Activated CD8-positive, alpha-beta T cell treated with anti-CD3 and anti-CD28 coated beads for 36 hours (primary cell): ENCODE results near the gene CACNA2D4. TPM values are rescaled to one million over a fixed set of nuclear protein-coding genes. Genes with fewer than 3 reads are reported as not detected.

Experiments used
- ATAC-seq: fragments of 200-7000 bp; cut with Tn5 transposase; one replicate; pipeline ENCODE4 v1.10.0; 2021; ENCODE audit warnings: mild to moderate bottlenecking, moderate library complexity
- CTCF ChIA-PET: fragments of 350-600 bp; sonication (Branson Sonifier 250); formaldehyde crosslinking; loops from one replicate; lab custom pipeline; 2021; ENCODE audit warnings: antibody characterized with exemption; lab: Charles Lee
- POLR2A ChIA-PET: fragments of 350-600 bp; sonication (Branson Sonifier 250); formaldehyde crosslinking; loops from one replicate; lab custom pipeline; 2021; ENCODE audit warnings: antibody characterized with exemption; lab: Charles Lee
- DNase-seq: peaks from one replicate; pipeline ENCODE4 v3.0.0-alpha.2; 2020
- H3K27ac Mint-ChIP-seq: one replicate; pipeline ENCODE4 v1.8.0; 2021; ENCODE audit warnings: mild to moderate bottlenecking, mixed read lengths
- H3K27me3 Mint-ChIP-seq: one replicate; pipeline ENCODE4 v1.8.0; 2021; ENCODE audit warnings: mixed read lengths
- H3K36me3 Mint-ChIP-seq: one replicate; pipeline ENCODE4 v1.8.0; 2021; ENCODE audit warnings: low read depth, mixed read lengths
- H3K4me1 Mint-ChIP-seq: one replicate; pipeline ENCODE4 v1.8.0; 2021; ENCODE audit warnings: low read depth, mixed read lengths
- H3K4me3 Mint-ChIP-seq: one replicate; pipeline ENCODE4 v1.8.0; 2021; ENCODE audit warnings: mild to moderate bottlenecking, moderate library complexity, mixed read lengths
- H3K9me3 Mint-ChIP-seq: one replicate; pipeline ENCODE4 v1.8.0; 2021; ENCODE audit warnings: mixed read lengths
- intact Hi-C: fragments of 100-400 bp; cut with micrococcal nuclease; formaldehyde crosslinking; loops from one replicate; pipeline ENCODE4 v1.10.0; 2022
- total RNA-seq, 2 experiments: library from RNA; stranded (reverse); gene quantifications; one replicate each; pipeline ENCODE4 v1.2.3, GENCODE V29; 2021
- TF ChIP-seq, protein P1 (sequence below): fragments of 200-600 bp; IDR thresholded peaks from one replicate; pipeline ENCODE4 v1.8.0; 2022; ENCODE audit warnings: antibody characterized with exemption, mild to moderate bottlenecking

CACNA2D4 gene
- total RNA-seq, 2 experiments from 2014 or later, result 4.2 to 4.3 TPM

DNA sequence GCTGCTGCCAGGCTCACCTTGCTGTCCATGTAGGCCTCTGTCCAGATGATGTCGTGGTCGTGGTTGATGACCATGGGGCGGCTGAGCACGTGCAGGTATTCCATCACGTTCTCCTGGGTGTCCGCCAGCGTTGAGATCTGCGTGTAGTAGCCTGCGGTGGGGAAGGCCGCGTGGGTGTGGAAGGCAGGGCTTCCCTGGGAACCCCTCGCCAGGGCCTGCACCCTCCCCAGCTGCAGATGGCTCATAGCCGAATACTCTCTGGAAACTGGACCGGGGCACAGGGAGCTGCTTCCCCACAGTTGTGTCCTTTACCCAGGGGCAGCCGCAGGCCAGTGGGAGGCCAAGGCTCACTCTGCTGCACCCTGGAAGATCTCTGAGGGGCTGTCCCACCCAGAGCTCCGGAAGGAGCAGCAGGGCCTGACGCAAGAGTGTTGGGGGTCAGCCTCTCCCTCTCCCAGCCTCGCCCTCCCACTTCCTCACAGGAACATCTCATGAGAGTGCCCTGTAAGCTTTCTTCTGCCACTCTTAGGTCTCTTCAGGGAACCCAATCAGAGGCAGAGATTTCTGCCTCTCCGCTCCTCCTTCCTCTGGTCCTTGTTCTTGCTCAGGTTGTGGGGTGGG is 35.5 kb downstream of the CACNA2D4 start:
- H3K27ac Mint-ChIP-seq, result no peak overlapping the region
- no peaks in the 10 kb centered on the region for H3K36me3 Mint-ChIP-seq
- intact Hi-C loops, result no loop called here
- ChIA-PET POLR2A (interaction anchor here (0.6 to 0.7 kb wide), 2 partner anchors 221 to 260 kb away, joined by 3 to 4 read pairs; no protein-coding TSS in a partner anchor), CTCF (no interaction called here)
- no peak for ATAC-seq
- TF ChIP-seq, protein P1, sequence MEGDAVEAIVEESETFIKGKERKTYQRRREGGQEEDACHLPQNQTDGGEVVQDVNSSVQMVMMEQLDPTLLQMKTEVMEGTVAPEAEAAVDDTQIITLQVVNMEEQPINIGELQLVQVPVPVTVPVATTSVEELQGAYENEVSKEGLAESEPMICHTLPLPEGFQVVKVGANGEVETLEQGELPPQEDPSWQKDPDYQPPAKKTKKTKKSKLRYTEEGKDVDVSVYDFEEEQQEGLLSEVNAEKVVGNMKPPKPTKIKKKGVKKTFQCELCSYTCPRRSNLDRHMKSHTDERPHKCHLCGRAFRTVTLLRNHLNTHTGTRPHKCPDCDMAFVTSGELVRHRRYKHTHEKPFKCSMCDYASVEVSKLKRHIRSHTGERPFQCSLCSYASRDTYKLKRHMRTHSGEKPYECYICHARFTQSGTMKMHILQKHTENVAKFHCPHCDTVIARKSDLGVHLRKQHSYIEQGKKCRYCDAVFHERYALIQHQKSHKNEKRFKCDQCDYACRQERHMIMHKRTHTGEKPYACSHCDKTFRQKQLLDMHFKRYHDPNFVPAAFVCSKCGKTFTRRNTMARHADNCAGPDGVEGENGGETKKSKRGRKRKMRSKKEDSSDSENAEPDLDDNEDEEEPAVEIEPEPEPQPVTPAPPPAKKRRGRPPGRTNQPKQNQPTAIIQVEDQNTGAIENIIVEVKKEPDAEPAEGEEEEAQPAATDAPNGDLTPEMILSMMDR, result no peak
- H3K9me3 Mint-ChIP-seq, result no peaks in the 10 kb centered on the region
- no peak for DNase-seq
- no peaks in the 10 kb centered on the region for H3K4me1 Mint-ChIP-seq
- H3K4me3 Mint-ChIP-seq, result no peak overlapping the region
- no peaks in the 10 kb centered on the region for H3K27me3 Mint-ChIP-seq

DNA sequence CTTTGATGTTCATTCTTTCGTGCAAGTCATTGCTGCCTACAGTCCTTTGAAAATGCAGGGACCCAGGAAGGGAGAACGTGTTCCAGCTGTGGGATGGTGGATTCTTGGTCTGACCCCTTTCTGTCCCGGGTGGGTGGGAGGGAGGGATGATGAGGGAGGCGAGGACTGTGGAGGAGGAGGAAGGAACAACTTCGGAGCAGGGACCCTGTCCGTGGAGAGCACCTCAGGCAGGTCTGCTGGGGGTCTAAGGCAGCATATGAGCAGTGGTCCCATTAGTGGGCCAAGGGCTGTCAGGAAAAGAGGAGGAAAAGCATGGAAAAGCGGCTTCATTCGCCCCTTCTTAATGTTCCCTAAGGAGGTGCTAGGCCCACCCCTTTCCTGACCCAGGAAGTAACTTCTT is 36.0 kb downstream of the CACNA2D4 start:
- DNase-seq, result no peak
- ATAC-seq, result no peak
- intact Hi-C loops, result no loop called here
- no peak overlapping the region for H3K4me3 Mint-ChIP-seq
- H3K4me1 Mint-ChIP-seq, result no peaks in the 10 kb centered on the region
- H3K9me3 Mint-ChIP-seq, result no peaks in the 10 kb centered on the region
- TF ChIP-seq, protein P1, result no peak
- POLR2A ChIA-PET, result interaction anchor here (0.7 kb wide), 1 partner anchor 261 kb away, joined by 4 read pairs; no protein-coding TSS in a partner anchor
- H3K27me3 Mint-ChIP-seq, result no peaks in the 10 kb centered on the region
- H3K36me3 Mint-ChIP-seq, result no peaks in the 10 kb centered on the region
- CTCF ChIA-PET, result no interaction called here
- H3K27ac Mint-ChIP-seq, result no peak overlapping the region

DNA sequence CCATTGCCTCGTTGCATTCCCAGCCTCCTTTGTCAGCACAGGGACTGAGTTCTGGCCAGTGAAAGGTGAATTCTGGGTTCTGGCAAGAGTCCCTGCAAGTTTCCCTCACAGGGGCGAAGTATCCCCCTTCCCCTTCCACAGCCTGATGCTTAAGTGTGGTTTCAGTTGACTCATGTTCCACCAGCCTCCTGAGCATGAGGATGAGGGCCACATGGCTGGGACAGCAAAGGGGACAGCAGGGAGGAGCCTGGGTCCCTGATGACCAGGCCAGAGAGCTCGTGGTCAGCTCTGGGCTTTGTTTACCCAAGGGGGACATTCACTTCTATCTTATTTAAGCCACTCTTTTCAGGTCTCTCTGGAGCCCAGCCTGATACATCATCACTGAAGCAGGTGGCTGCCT is 36.5 kb downstream of the CACNA2D4 start:
- intact Hi-C loops, result no loop called here
- ChIA-PET CTCF (no interaction called here), POLR2A (interaction anchor here (0.6 to 0.7 kb wide), 2 partner anchors 261 to 932 kb away, joined by 3 to 4 read pairs; no protein-coding TSS in a partner anchor)
- DNase-seq, result no peak
- Mint-ChIP-seq H3K27me3 (no peaks in the 10 kb centered on the region), H3K4me3 (no peak overlapping the region), H3K27ac (no peak overlapping the region), H3K4me1 (no peaks in the 10 kb centered on the region), H3K9me3 (no peaks in the 10 kb centered on the region), H3K36me3 (no peaks in the 10 kb centered on the region)
- TF ChIP-seq, protein P1, result no peak
- ATAC-seq, result no peak

DNA sequence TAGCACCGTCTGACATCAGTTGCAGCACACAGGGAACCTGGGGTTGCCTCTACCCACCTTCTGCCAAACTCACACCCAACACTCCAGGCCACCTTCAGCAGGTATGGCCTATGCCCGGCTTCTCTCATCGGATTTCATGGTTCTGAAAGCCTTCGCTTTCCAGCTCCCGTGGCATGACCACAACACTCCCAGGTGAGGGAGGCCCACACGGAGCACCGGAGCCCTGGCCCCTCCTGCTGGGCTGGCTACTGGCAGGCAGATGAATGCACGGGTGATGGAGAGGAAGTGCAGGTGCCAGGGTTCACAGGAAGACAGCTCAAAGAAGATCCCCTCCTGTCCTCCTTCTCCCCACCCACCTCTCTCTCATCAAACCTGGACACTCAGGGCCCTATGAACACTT is 37.2 kb downstream of the CACNA2D4 start:
- no peaks in the 10 kb centered on the region for H3K4me1 Mint-ChIP-seq
- no peaks in the 10 kb centered on the region for H3K36me3 Mint-ChIP-seq
- H3K27me3 Mint-ChIP-seq, result no peaks in the 10 kb centered on the region
- no peak overlapping the region for H3K27ac Mint-ChIP-seq
- DNase-seq, result no peak
- POLR2A ChIA-PET, result interaction anchor here (0.6 kb wide), 1 partner anchor 933 kb away, joined by 3 read pairs; no protein-coding TSS in a partner anchor
- no peak overlapping the region for H3K4me3 Mint-ChIP-seq
- intact Hi-C loops, result no loop called here
- CTCF ChIA-PET, result no interaction called here
- TF ChIP-seq, protein P1, result no peak
- no peak for ATAC-seq
- no peaks in the 10 kb centered on the region for H3K9me3 Mint-ChIP-seq

DNA sequence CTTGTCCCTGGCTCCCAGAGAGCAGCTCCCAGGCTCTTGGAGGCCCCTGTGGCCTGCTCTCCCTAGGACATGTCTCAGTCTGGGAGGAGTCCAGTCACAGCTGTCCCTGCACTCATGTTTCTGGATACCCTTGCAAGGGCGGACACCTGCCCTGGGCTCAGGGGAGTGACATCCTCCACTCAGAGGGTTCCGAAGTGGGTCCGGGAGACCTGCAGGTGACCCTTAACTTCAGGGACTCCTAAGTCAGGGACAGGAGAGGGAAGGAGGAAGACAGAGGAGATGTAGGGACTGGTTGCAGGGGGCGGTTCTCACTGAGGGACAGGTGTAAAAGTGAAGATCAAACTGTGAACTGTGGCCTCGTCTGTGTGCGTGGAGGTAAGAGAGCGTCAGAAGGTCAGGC is 37.6 kb downstream of the CACNA2D4 start:
- ATAC-seq (no peak), DNase-seq (no peak)
- Mint-ChIP-seq H3K27me3 (no peaks in the 10 kb centered on the region), H3K36me3 (no peaks in the 10 kb centered on the region), H3K4me3 (no peak overlapping the region), H3K4me1 (no peaks in the 10 kb centered on the region), H3K9me3 (no peaks in the 10 kb centered on the region), H3K27ac (no peak overlapping the region)
- intact Hi-C loops, result no loop called here
- CTCF ChIA-PET, result no interaction called here
- POLR2A ChIA-PET, result no interaction called here
- TF ChIP-seq, protein P1, result no peak
